ENCODE results near the gene PLCB4.

DNA sequence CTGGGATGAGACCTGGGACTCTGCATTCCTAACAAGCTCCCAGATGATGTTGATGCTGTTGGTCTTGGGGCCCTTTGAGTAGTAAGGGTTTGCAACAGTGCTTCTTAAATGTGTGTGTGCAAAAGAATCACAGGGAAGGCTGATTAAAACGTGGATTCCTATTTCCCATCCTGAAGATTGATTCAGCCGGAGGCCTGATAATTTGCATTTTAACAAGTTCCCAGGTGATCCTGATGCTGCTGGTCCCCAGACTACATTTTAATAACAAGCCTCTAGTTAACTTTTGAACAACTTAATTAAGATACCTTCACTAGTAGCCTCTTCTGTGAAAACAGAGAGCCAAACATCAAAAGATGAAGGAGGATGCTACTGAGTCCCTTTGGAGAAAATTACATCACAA, 289.1 kb downstream of the PLCB4 start:
- TF ChIP-seq, protein P1, sequence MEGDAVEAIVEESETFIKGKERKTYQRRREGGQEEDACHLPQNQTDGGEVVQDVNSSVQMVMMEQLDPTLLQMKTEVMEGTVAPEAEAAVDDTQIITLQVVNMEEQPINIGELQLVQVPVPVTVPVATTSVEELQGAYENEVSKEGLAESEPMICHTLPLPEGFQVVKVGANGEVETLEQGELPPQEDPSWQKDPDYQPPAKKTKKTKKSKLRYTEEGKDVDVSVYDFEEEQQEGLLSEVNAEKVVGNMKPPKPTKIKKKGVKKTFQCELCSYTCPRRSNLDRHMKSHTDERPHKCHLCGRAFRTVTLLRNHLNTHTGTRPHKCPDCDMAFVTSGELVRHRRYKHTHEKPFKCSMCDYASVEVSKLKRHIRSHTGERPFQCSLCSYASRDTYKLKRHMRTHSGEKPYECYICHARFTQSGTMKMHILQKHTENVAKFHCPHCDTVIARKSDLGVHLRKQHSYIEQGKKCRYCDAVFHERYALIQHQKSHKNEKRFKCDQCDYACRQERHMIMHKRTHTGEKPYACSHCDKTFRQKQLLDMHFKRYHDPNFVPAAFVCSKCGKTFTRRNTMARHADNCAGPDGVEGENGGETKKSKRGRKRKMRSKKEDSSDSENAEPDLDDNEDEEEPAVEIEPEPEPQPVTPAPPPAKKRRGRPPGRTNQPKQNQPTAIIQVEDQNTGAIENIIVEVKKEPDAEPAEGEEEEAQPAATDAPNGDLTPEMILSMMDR (conservative IDR thresholded peaks at IDR 0.05 in 1 of 2, IDR thresholded peaks at IDR 0.05 in 1 of 2; ENCODE audit: low read depth in 1 of 2, low read length in 2 of 2): no peak
- TF ChIP-seq EZH2 (IDR thresholded peaks at IDR 0.05; ENCODE audit: low read length, missing control alignments): no peak

Data from fibroblast of lung (primary cell).